SH-SY5Y (cell line): Measurements from ENCODE around the gene CPED1.

Source experiments
- GATA2 ChIP-seq: IDR thresholded peaks from 2 replicates; pipeline ENCODE4 v1.6.1; 2011; ENCODE audit warnings: mild to moderate bottlenecking, low read depth, low read length
- GATA3 ChIP-seq: IDR thresholded peaks from 2 replicates; pipeline ENCODE4 v1.6.1; 2011; ENCODE audit warnings: low read depth, mild to moderate bottlenecking, low read length, moderate library complexity

DNA sequence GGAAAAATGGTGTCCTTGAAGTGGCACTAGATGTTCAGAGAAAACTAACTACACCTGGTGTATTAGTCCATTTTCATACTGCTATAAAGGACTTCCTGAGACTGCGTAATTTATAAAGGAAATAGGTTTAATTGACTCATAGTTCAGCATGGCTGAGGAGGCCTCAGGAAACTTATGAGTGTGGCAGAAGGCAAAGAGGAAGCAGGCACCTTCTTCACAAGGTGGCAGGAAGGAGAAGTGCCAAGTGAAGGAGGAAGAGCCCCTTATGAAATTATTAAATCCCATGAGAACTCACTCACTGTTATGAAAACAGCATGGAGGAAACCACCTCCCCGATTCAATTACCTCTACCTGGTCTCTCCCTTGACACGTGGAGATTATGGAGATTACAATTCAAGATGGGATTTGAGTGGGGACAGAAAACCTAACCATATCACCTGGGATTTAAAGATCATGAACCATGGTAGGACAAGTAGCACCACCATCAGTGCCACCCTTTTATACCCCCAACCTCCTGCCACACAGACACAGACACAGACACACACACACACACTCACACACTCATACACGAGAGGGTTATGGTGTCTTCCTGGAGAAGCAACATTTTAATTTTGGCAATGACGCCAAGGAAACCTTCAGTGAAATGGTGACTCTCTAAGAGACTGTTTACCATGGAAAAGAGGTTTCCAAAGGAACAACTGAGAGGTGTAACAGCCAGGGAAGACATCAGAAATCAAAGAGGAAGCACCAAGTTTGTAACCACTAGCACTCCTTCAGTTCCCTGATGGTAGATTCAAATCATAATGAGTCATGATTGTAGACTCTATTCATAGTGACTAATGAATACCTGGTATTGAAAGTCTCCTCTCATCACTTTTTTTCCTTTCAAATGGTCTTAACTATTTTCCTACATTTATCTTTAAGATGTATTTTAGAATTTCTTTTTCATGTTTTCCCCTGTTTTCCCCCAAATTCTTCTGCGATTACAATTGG lies 298.5 kb downstream of the CPED1 start:
- TF ChIP-seq GATA3 = no peak
- no peak for TF ChIP-seq GATA2
